Endothelial cell of umbilical vein (primary cell): ENCODE results near the gene PCNT.

Experiments
- EZH2 ChIP-seq: IDR thresholded peaks from 2 replicates; pipeline ENCODE4 v1.6.1; 2012; ENCODE audit warnings: borderline replicate concordance, low read depth, mild to moderate bottlenecking, moderate library complexity, low read length, inconsistent platforms; ENCODE audit not compliant: severe bottlenecking
- FOS ChIP-seq: IDR thresholded peaks from 2 replicates; pipeline ENCODE4 v1.6.1; 2011; ENCODE audit warnings: mild to moderate bottlenecking, low read length, moderate library complexity, borderline replicate concordance; ENCODE audit not compliant: insufficient read depth
- GATA2 ChIP-seq: IDR thresholded peaks from 2 replicates; pipeline ENCODE4 v1.7.0; 2011; ENCODE audit warnings: low read depth, mild to moderate bottlenecking, moderate library complexity, mixed read lengths, low read length; ENCODE audit not compliant: insufficient read length, insufficient read depth
- JUN ChIP-seq: IDR thresholded peaks from 2 replicates; pipeline ENCODE4 v1.6.1; 2011; ENCODE audit warnings: borderline replicate concordance, low read depth; ENCODE audit not compliant: insufficient read length, insufficient read depth
- MAX ChIP-seq: IDR thresholded peaks from 2 replicates; pipeline ENCODE4 v1.6.1; 2011; ENCODE audit not compliant: insufficient read depth, insufficient read length
- POLR2A ChIP-seq: IDR thresholded peaks from 2 replicates; pipeline ENCODE4 v1.6.1; 2012; ENCODE audit warnings: low read depth, mild to moderate bottlenecking, control low read depth, low read length
- POLR2AphosphoS5 ChIP-seq: IDR thresholded peaks from 2 replicates; pipeline ENCODE4 v1.6.1; 2012; ENCODE audit warnings: low read depth, mild to moderate bottlenecking, control low read depth, low read length, moderate library complexity; ENCODE audit not compliant: insufficient read depth
- TF ChIP-seq, protein P1 (sequence below), 2 donors: IDR thresholded peaks; 1 replicate in 1 of 2; 2 replicates in 1 of 2; pipeline ENCODE4 v1.5.1; 2011; ENCODE audit warnings: low read length in 2 of 2, mild to moderate bottlenecking in 2 of 2, moderate library complexity in 2 of 2, control low read depth in 1 of 2, inconsistent platforms in 1 of 2, low read depth in 1 of 2; ENCODE audit not compliant: insufficient read depth in 1 of 2; ENCODE audit errors: extremely low read depth in 1 of 2

DNA sequence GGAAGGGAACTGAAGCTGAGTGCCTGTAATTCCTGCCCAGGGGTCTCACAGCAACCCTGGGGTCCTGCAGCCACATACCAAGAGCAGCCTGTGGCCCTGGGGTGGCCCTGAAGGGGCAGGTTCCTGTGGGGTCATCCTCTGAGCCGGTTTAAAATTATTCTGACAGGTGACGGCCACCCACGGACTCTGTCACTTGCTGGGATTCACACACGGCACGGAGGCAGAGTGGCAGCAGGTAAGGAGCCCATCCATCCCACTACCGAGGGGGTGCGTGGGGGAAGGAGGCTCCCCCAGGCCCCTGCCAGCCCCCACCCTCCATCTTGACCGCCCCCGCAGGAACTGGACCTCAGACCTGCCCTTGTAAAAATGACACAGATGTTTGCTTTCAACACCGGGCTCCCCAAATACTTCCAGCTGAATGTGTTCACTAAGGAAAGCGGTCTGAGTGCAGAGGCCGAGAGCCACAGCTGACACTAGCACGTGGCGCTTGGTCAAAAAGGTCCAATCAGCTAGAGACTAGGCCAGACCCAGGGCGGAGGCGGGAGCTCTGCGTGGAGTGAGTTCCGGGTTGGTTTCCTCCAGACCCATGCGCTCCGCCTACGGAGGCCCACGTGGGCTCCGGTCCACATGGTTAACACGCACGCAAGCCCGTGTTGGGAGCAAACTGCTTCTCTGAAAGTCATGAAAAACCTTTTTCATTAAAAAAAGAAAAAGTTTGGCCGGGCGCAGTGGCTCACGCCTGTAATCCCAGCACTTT is 27.8 kb upstream of the PCNT start:
- TF ChIP-seq, protein P1, sequence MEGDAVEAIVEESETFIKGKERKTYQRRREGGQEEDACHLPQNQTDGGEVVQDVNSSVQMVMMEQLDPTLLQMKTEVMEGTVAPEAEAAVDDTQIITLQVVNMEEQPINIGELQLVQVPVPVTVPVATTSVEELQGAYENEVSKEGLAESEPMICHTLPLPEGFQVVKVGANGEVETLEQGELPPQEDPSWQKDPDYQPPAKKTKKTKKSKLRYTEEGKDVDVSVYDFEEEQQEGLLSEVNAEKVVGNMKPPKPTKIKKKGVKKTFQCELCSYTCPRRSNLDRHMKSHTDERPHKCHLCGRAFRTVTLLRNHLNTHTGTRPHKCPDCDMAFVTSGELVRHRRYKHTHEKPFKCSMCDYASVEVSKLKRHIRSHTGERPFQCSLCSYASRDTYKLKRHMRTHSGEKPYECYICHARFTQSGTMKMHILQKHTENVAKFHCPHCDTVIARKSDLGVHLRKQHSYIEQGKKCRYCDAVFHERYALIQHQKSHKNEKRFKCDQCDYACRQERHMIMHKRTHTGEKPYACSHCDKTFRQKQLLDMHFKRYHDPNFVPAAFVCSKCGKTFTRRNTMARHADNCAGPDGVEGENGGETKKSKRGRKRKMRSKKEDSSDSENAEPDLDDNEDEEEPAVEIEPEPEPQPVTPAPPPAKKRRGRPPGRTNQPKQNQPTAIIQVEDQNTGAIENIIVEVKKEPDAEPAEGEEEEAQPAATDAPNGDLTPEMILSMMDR (IDR thresholded peaks at IDR 0.05; ENCODE audit: extremely low read depth in 1 of 2, insufficient read depth in 1 of 2, low read depth in 1 of 2, low read length in 2 of 2), result no peak
- TF ChIP-seq POLR2A (no peak), GATA2 (no peak), POLR2AphosphoS5 (no peak), EZH2 (no peak), JUN (no peak), MAX (no peak), FOS (no peak)
